Nephron progenitor cell (in vitro differentiated cells): Measurements from ENCODE around the gene DLX6.

ENCODE experiments used
- DNase-seq: peaks from one replicate; pipeline ENCODE4 v3.0.0; 2021
- H3K27ac Mint-ChIP-seq: 2 replicates; pipeline ENCODE4 v1.8.0; 2021; ENCODE audit warnings: mild to moderate bottlenecking, moderate library complexity, mixed read lengths
- H3K27me3 Mint-ChIP-seq: 2 replicates; pipeline ENCODE4 v1.8.0; 2021; ENCODE audit warnings: mild to moderate bottlenecking, low read depth, mixed read lengths; ENCODE audit not compliant: poor library complexity
- H3K36me3 Mint-ChIP-seq: 2 replicates; pipeline ENCODE4 v1.8.0; 2021; ENCODE audit warnings: low read depth, mixed read lengths
- H3K4me1 Mint-ChIP-seq: 2 replicates; pipeline ENCODE4 v1.8.0; 2021; ENCODE audit warnings: mixed read lengths
- H3K4me3 Mint-ChIP-seq: 2 replicates; pipeline ENCODE4 v1.8.0; 2021; ENCODE audit warnings: mild to moderate bottlenecking, moderate library complexity, mixed read lengths
- H3K9me3 Mint-ChIP-seq: 2 replicates; pipeline ENCODE4 v1.8.0; 2021; ENCODE audit warnings: mild to moderate bottlenecking, moderate library complexity, mixed read lengths
- CTCF ChIP-seq: fragments of 200-600 bp; sonication (generic); IDR thresholded peaks from 2 replicates; pipeline ENCODE4 v1.5.0; 2021; ENCODE audit warnings: antibody characterized with exemption

The DLX6 gene

GRCh38 chr7:97014145-97014750 lies 8.9 kb downstream of the DLX6 start:
- no peaks in the 10 kb centered on the region for H3K36me3 Mint-ChIP-seq
- H3K4me3 Mint-ChIP-seq, result no peak overlapping the region
- no peak for TF ChIP-seq CTCF
- peaks cover 100% of the 10 kb centered on the region for H3K27me3 Mint-ChIP-seq
- DNase-seq, result no peak
- H3K4me1 Mint-ChIP-seq, result peaks cover 20% of the 10 kb centered on the region
- no peaks in the 10 kb centered on the region for H3K9me3 Mint-ChIP-seq
- H3K27ac Mint-ChIP-seq, result no peak overlapping the region

- Mint-ChIP-seq H3K27ac (no peak overlapping the region), H3K27me3 (peaks cover 100% of the 10 kb centered on the region), H3K36me3 (no peaks in the 10 kb centered on the region), H3K9me3 (no peaks in the 10 kb centered on the region), H3K4me1 (peaks cover 21% of the 10 kb centered on the region), H3K4me3 (no peak overlapping the region)
- no peak for DNase-seq
- no peak for TF ChIP-seq CTCF
These were observed 9.9 kb downstream of the DLX6 start for GRCh38 chr7:97015279-97015678.

- Mint-ChIP-seq H3K4me1 (peaks cover 26% of the 10 kb centered on the region), H3K27me3 (peaks cover 100% of the 10 kb centered on the region), H3K4me3 (no peak overlapping the region), H3K9me3 (no peaks in the 10 kb centered on the region), H3K36me3 (no peaks in the 10 kb centered on the region), H3K27ac (no peak overlapping the region)
- no peak for TF ChIP-seq CTCF
- no peak for DNase-seq
These were observed 10.5 kb downstream of the DLX6 start for GRCh38 chr7:97015756-97016380.

- no peak for TF ChIP-seq CTCF
- H3K36me3 Mint-ChIP-seq, result no peaks in the 10 kb centered on the region
- H3K9me3 Mint-ChIP-seq, result no peaks in the 10 kb centered on the region
- H3K4me1 Mint-ChIP-seq, result peaks cover 29% of the 10 kb centered on the region
- H3K27ac Mint-ChIP-seq, result no peak overlapping the region
- H3K4me3 Mint-ChIP-seq, result peak overlapping the region; percentile 66
- H3K27me3 Mint-ChIP-seq, result peaks cover 100% of the 10 kb centered on the region
- DNase-seq, result peak; percentile 52
These were observed 11.2 kb downstream of the DLX6 start for GRCh38 chr7:97016381-97017191.

- H3K27ac Mint-ChIP-seq, result no peak overlapping the region
- H3K9me3 Mint-ChIP-seq, result no peaks in the 10 kb centered on the region
- H3K4me1 Mint-ChIP-seq, result peaks cover 38% of the 10 kb centered on the region
- H3K4me3 Mint-ChIP-seq, result peak overlapping the region; percentile 66
- TF ChIP-seq CTCF, result no peak
- H3K36me3 Mint-ChIP-seq, result no peaks in the 10 kb centered on the region
- DNase-seq, result no peak
- H3K27me3 Mint-ChIP-seq, result peaks cover 100% of the 10 kb centered on the region
These were observed 12.1 kb downstream of the DLX6 start for GRCh38 chr7:97017192-97018125.
